Endothelial cell of umbilical vein (primary cell): Measurements from ENCODE around the gene CALR3. TPM values are rescaled to one million over a fixed set of nuclear protein-coding genes. Genes with fewer than 3 reads are reported as not detected.

Experiments used
- BruUV-seq: library from RNA; stranded (reverse); fragments of 400-500 nt; replicated peaks from 2 replicates; lab custom pipeline; 2021; lab: Mats Ljungman, UMichigan
- CTCF ChIA-PET: fragments of 300-600, 350-600 bp; sonication (Branson Sonifier 250); formaldehyde crosslinking; loops from one replicate; lab custom pipeline; 2021; ENCODE audit warnings: antibody characterized with exemption, inconsistent platforms; lab: Charles Lee
- POLR2A ChIA-PET: fragments of 300-600, 350-600 bp; sonication (Branson Sonifier 250); formaldehyde crosslinking; loops from one replicate; lab custom pipeline; 2021; ENCODE audit warnings: antibody characterized with exemption, inconsistent platforms; lab: Charles Lee
- DNase-seq: peaks from one replicate; pipeline ENCODE4 v3.0.0-alpha.2; 2011; ENCODE audit warnings: low read depth, low spot score
- FAIRE-seq: peaks from 2 replicates; lab custom pipeline; 2011; peaks lifted over from hg19 to GRCh38; lab: Jason Lieb, UNC
- H2AFZ ChIP-seq: 2 replicates; pipeline ENCODE4 v1.6.0; 2012; ENCODE audit warnings: low read depth, low read length, control low read depth, inconsistent platforms
- H3K27ac ChIP-seq: 2 replicates; pipeline ENCODE4 v1.5.1; 2011; ENCODE audit warnings: low read depth, mild to moderate bottlenecking, control low read depth, low read length, moderate library complexity; ENCODE audit not compliant: insufficient read depth
- H3K27me3 ChIP-seq, 2 experiments: 2 replicates each; pipeline versions ENCODE4 v1.6.0 to v1.6.1; 2011; ENCODE audit warnings: low read length in 2 of 2, mixed read lengths in 1 of 2; ENCODE audit not compliant: control insufficient read depth in 2 of 2, insufficient read depth in 2 of 2
- H3K36me3 ChIP-seq, 2 experiments: 2 replicates in 1 of 2; 3 replicates in 1 of 2; pipeline ENCODE4 v1.5.1; 2011; ENCODE audit warnings: low read length in 2 of 2, mild to moderate bottlenecking in 1 of 2, moderate library complexity in 1 of 2; ENCODE audit not compliant: control insufficient read depth in 2 of 2, insufficient read depth in 2 of 2; ENCODE audit errors: extremely low read depth in 1 of 2
- H3K4me1 ChIP-seq: 3 replicates; pipeline ENCODE4 v1.5.1; 2011; ENCODE audit warnings: mild to moderate bottlenecking, low read length; ENCODE audit not compliant: control insufficient read depth, insufficient read depth; ENCODE audit errors: extremely low read depth
- H3K4me2 ChIP-seq: 2 replicates; pipeline ENCODE4 v1.6.1; 2011; ENCODE audit warnings: low read length, control low read depth, mixed read lengths; ENCODE audit not compliant: insufficient read depth
- H3K4me3 ChIP-seq, 3 experiments: fragments of 200-600 bp in 1 of 3; sonication (generic), shearing (Covaris generic) in 1 of 3; replicated peaks in 1 of 3; 2 replicates each; pipeline ENCODE4 v1.5.1; 2011 to 2016; ENCODE audit warnings: control low read depth in 3 of 3, low read length in 3 of 3, mild to moderate bottlenecking in 2 of 3, inconsistent platforms in 1 of 3, low read depth in 1 of 3, moderate library complexity in 1 of 3; ENCODE audit not compliant: insufficient read depth in 1 of 3
- H3K79me2 ChIP-seq: 2 replicates; pipeline ENCODE4 v1.6.0; 2012; ENCODE audit warnings: low read length, inconsistent platforms; ENCODE audit not compliant: control insufficient read depth, insufficient read depth
- H3K9ac ChIP-seq: replicated peaks from 2 replicates; pipeline ENCODE3; 2011; ENCODE audit warnings: low read length, control low read depth; ENCODE audit not compliant: insufficient read depth; ENCODE audit errors: extremely low read depth
- H3K9me1 ChIP-seq: replicated peaks from 3 replicates; pipeline ENCODE4 v1.6.0; 2011; ENCODE audit warnings: mild to moderate bottlenecking, low read length; ENCODE audit not compliant: control insufficient read depth, insufficient read depth; ENCODE audit errors: extremely low read depth
- H3K9me3 ChIP-seq: replicated peaks from 2 replicates; pipeline ENCODE4 v1.5.1; 2012; ENCODE audit warnings: low read length, inconsistent platforms; ENCODE audit not compliant: control insufficient read depth, insufficient read depth
- H4K20me1 ChIP-seq: replicated peaks from 2 replicates; pipeline ENCODE3; 2011; ENCODE audit warnings: mild to moderate bottlenecking, low read length; ENCODE audit not compliant: control insufficient read depth, insufficient read depth; ENCODE audit errors: extremely low read depth
- EZH2 ChIP-seq: IDR thresholded peaks from 2 replicates; pipeline ENCODE4 v1.6.1; 2012; ENCODE audit warnings: borderline replicate concordance, low read depth, mild to moderate bottlenecking, moderate library complexity, low read length, inconsistent platforms; ENCODE audit not compliant: severe bottlenecking
- FOS ChIP-seq: IDR thresholded peaks from 2 replicates; pipeline ENCODE4 v1.6.1; 2011; ENCODE audit warnings: mild to moderate bottlenecking, low read length, moderate library complexity, borderline replicate concordance; ENCODE audit not compliant: insufficient read depth
- GATA2 ChIP-seq: IDR thresholded peaks from 2 replicates; pipeline ENCODE4 v1.7.0; 2011; ENCODE audit warnings: low read depth, mild to moderate bottlenecking, moderate library complexity, mixed read lengths, low read length; ENCODE audit not compliant: insufficient read length, insufficient read depth
- JUN ChIP-seq: IDR thresholded peaks from 2 replicates; pipeline ENCODE4 v1.6.1; 2011; ENCODE audit warnings: borderline replicate concordance, low read depth; ENCODE audit not compliant: insufficient read length, insufficient read depth
- MYC ChIP-seq: IDR thresholded peaks from one replicate; pipeline ENCODE4 v1.6.1; 2011; ENCODE audit warnings: mild to moderate bottlenecking, low read depth, low read length
- POLR2A ChIP-seq: IDR thresholded peaks from 2 replicates; pipeline ENCODE4 v1.6.1; 2012; ENCODE audit warnings: low read depth, mild to moderate bottlenecking, control low read depth, low read length
- POLR2AphosphoS5 ChIP-seq: IDR thresholded peaks from 2 replicates; pipeline ENCODE4 v1.6.1; 2012; ENCODE audit warnings: low read depth, mild to moderate bottlenecking, control low read depth, low read length, moderate library complexity; ENCODE audit not compliant: insufficient read depth
- dilution Hi-C: fragments of 300-500 bp; cut with MboI; formaldehyde crosslinking; loops from one replicate; pipeline ENCODE4 v1.15.0; 2019; ENCODE audit warnings: low sequenced_read_pairs; ENCODE audit not compliant: extremely low pct_ligation_motif_present
- intact Hi-C: fragments of 100-400 bp; cut with micrococcal nuclease; formaldehyde crosslinking; loops from one replicate; pipeline ENCODE4 v1.10.0; 2022
- polyA plus RNA-seq, 4 experiments: library from polyadenylated mRNA; depleted of rRNA in 3 of 4; stranded (reverse) in 3 of 4; unstranded in 1 of 4; fragments of >200 nt; gene quantifications; 2 replicates each; pipeline versions ENCODE4 v1.2.1 to v1.2.3, GENCODE V29; 2011 to 2012; ENCODE audit warnings: missing spikeins in 1 of 4
- total RNA-seq: library from RNA; stranded (reverse); gene quantifications from 2 replicates; pipeline ENCODE4 v1.2.3, GENCODE V29; 2021
- TF ChIP-seq, protein P1 (sequence below): IDR thresholded peaks from 2 replicates; pipeline ENCODE4 v1.6.1; 2011; ENCODE audit not compliant: insufficient read depth, insufficient read length
- TF ChIP-seq, protein P2 (sequence below), 2 donors: IDR thresholded peaks; 1 replicate in 1 of 2; 2 replicates in 1 of 2; pipeline ENCODE4 v1.5.1; 2011; ENCODE audit warnings: low read length in 2 of 2, mild to moderate bottlenecking in 2 of 2, moderate library complexity in 2 of 2, control low read depth in 1 of 2, inconsistent platforms in 1 of 2, low read depth in 1 of 2; ENCODE audit not compliant: insufficient read depth in 1 of 2; ENCODE audit errors: extremely low read depth in 1 of 2

CALR3 gene
- total and polyA plus RNA-seq, 2 donors (not counting 3 experiments of a cell fraction or from before 2014, with no cell fraction given), result not detected

DNA sequence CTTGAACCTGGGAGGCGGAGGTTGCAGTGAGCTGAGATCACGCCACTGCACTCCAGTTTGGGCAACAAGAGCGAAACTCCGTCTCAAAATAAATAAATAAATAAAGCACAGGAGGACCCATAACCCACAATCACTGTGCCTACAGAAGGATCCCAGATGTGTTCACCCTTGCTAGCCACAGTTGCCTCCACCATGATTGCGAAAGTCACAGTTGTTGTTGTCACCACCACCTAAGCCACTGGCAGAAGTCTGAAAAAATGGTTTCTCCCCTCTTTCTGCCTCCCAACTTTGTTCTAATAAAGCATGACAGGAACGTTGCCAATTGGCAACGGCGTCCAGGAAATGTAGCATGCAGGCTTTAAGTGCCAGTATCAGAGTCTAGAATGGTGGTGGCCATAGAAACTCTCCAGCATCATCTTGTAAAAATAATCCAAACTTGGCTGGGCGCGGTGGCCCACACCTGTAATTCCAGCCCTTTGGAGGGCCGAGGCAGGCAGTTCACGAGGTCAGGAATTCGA is 22.0 kb downstream of the CALR3 start:
- no peak overlapping the region for H3K9ac ChIP-seq
- no peaks in the 10 kb centered on the region for H3K27me3 ChIP-seq
- ChIA-PET CTCF (no interaction called here), POLR2A (no interaction called here)
- TF ChIP-seq MYC (no peak), JUN (no peak), POLR2A (no peak), FOS (no peak), POLR2AphosphoS5 (no peak), EZH2 (no peak), GATA2 (no peak)
- TF ChIP-seq, protein P1, sequence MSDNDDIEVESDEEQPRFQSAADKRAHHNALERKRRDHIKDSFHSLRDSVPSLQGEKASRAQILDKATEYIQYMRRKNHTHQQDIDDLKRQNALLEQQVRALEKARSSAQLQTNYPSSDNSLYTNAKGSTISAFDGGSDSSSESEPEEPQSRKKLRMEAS, result no peak
- TF ChIP-seq, protein P2, sequence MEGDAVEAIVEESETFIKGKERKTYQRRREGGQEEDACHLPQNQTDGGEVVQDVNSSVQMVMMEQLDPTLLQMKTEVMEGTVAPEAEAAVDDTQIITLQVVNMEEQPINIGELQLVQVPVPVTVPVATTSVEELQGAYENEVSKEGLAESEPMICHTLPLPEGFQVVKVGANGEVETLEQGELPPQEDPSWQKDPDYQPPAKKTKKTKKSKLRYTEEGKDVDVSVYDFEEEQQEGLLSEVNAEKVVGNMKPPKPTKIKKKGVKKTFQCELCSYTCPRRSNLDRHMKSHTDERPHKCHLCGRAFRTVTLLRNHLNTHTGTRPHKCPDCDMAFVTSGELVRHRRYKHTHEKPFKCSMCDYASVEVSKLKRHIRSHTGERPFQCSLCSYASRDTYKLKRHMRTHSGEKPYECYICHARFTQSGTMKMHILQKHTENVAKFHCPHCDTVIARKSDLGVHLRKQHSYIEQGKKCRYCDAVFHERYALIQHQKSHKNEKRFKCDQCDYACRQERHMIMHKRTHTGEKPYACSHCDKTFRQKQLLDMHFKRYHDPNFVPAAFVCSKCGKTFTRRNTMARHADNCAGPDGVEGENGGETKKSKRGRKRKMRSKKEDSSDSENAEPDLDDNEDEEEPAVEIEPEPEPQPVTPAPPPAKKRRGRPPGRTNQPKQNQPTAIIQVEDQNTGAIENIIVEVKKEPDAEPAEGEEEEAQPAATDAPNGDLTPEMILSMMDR (IDR thresholded peaks at IDR 0.05; ENCODE audit: extremely low read depth in 1 of 2, insufficient read depth in 1 of 2, low read depth in 1 of 2, low read length in 2 of 2), result no peak
- no peak overlapping the region for H3K4me2 ChIP-seq
- H3K36me3 ChIP-seq, result no peaks in the 10 kb centered on the region
- peaks cover 3% of the 10 kb centered on the region for H3K9me3 ChIP-seq
- H4K20me1 ChIP-seq, result peaks cover 3% of the 10 kb centered on the region
- no peak overlapping the region for H3K4me3 ChIP-seq
- intact Hi-C loops (no loop called here), dilution Hi-C loops (no loop called here)
- peaks cover 23% of the 10 kb centered on the region for H3K79me2 ChIP-seq
- no peak overlapping the region for H2AFZ ChIP-seq
- BruUV-seq, result no TSS peak
- no peak for DNase-seq
- H3K4me1 ChIP-seq, result peaks cover 11% of the 10 kb centered on the region
- H3K9me1 ChIP-seq, result no peaks in the 10 kb centered on the region
- no peak for FAIRE-seq
- no peak overlapping the region for H3K27ac ChIP-seq
